ENCODE results near the gene ABHD12. TPM values are rescaled to one million over a fixed set of nuclear protein-coding genes. Genes with fewer than 3 reads are reported as not detected.

ABHD12 gene
- total RNA-seq, 2 donors from 2014 or later: 70.1 to 84.7 TPM

DNA sequence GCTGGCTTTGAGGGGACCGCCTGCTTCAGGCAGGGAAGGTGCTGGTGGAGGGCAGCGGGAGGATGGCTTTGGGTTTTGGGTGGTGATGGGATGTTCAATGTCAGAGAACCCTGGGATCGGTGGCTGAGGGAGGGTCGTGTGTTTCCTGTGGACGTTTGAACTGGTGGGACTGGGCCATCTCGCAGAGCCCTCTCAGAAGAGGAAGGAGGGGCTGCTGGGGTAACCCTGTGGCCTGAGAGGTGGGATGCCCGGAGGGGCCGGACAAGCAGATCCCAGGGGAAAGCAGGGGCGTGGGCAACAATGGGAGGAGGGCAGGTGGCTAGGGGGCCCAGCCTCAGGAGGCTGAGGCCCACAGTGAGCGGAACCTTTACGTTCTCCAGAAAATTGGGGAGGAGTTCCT is 107.8 kb downstream of the ABHD12 start:
- peaks cover 12 to 38% of the 10 kb centered on the region in 2 donors for H3K36me3 ChIP-seq
- H3K9me3 ChIP-seq: no peaks in the 10 kb centered on the region
- H3K4me3 ChIP-seq: no peak overlapping the region
- H3K27ac ChIP-seq: peak overlapping the region in 1 of 2 donors; percentile 15
- H3K4me1 ChIP-seq (replicated peaks): peaks cover 17% of the 10 kb centered on the region
- DNase-seq (ENCODE audit: low spot score): no peak
- no peaks in the 10 kb centered on the region for H3K27me3 ChIP-seq (replicated peaks; ENCODE audit: insufficient read depth)
- 84% methylated on average over 11 of the region's 11 CpGs for WGBS
- TF ChIP-seq POLR2AphosphoS5 (IDR thresholded peaks at IDR 0.05): no peak
- TF ChIP-seq, protein P1, sequence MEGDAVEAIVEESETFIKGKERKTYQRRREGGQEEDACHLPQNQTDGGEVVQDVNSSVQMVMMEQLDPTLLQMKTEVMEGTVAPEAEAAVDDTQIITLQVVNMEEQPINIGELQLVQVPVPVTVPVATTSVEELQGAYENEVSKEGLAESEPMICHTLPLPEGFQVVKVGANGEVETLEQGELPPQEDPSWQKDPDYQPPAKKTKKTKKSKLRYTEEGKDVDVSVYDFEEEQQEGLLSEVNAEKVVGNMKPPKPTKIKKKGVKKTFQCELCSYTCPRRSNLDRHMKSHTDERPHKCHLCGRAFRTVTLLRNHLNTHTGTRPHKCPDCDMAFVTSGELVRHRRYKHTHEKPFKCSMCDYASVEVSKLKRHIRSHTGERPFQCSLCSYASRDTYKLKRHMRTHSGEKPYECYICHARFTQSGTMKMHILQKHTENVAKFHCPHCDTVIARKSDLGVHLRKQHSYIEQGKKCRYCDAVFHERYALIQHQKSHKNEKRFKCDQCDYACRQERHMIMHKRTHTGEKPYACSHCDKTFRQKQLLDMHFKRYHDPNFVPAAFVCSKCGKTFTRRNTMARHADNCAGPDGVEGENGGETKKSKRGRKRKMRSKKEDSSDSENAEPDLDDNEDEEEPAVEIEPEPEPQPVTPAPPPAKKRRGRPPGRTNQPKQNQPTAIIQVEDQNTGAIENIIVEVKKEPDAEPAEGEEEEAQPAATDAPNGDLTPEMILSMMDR (IDR thresholded peaks at IDR 0.05): no peak
- no peak for TF ChIP-seq POLR2A (IDR thresholded peaks at IDR 0.05)
- intact Hi-C loops (cut with DNase I): no loop called here

DNA sequence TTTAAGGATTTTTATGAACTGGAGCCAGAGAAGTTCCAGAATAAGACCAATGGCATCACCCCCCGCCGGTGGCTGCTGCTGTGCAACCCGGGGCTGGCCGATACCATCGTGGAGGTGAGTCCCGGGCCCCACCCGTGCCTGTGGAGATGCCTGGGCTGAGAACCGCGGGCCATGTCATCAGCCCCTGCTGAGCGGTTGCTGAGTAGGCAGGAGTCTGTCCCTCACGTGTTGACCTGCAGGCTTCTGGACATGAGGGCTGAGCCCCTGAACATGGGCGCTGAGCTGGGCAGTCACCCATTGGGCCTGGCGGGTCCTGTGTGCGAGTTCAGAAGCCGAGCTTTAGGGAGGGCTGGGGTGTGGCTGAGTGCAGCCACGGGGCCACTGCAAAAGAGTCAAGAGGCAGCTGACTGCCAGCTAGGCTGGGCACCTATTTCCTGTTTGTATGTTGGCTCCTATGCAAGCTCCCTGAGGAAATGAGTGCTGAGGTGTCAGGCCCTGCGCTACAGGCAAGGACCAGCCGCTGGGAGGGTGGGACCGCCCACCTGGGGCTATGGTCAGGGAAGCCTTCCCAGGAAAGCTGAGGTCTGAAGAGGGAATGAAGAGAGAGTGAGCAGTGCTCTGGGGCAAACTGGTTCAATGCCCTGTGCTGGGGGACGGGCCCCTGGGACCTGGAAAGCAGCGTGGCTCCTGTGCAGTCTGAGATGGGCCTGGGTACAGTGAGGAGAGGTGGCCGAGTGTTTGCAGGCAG is 108.4 kb downstream of the ABHD12 start:
- Histone ChIP-seq H3K9me3 (no peaks in the 10 kb centered on the region), H3K4me1 (replicated peaks) (peaks cover 17% of the 10 kb centered on the region), H3K27ac (peak overlapping the region in 1 of 2 donors; percentile 15), H3K27me3 (replicated peaks; ENCODE audit: insufficient read depth) (no peaks in the 10 kb centered on the region), H3K4me3 (no peak overlapping the region), H3K36me3 (peaks cover 12 to 38% of the 10 kb centered on the region in 2 donors)
- intact Hi-C loops (cut with DNase I): no loop called here
- TF ChIP-seq, protein P1 (IDR thresholded peaks at IDR 0.05): no peak
- TF ChIP-seq POLR2A (IDR thresholded peaks at IDR 0.05): no peak
- no peak for TF ChIP-seq POLR2AphosphoS5 (IDR thresholded peaks at IDR 0.05)
- 83% methylated on average over 21 of the region's 22 CpGs for WGBS
- no peak for DNase-seq (ENCODE audit: low spot score)

DNA sequence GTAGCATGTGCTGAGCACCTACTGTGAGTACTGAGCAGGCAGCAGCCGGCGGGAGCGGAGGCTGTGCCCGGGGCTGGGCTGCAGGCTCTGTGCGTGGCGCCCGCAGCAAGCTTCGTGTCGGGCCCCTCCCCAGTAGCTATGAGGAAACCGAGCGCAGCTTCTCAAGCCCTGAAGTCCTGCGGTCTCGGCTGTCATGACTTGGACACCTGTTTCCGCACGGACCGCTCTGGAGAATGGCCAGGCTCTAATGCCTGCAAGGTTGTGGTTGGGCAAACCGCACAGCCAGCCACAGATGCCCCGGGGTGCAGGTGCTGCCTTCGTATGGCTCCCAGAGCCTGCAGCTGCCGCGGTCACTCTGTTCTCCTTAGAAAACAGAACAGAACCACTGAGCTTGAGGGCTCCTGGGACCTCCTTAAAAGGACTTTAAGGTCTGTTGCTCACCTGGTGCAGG is 109.1 kb downstream of the ABHD12 start:
- no peaks in the 10 kb centered on the region for H3K27me3 ChIP-seq (replicated peaks; ENCODE audit: insufficient read depth)
- H3K4me1 ChIP-seq (replicated peaks): peaks cover 17% of the 10 kb centered on the region
- 76% methylated on average over 21 of the region's 21 CpGs for WGBS
- no peak overlapping the region for H3K27ac ChIP-seq
- no peak for TF ChIP-seq POLR2A (IDR thresholded peaks at IDR 0.05)
- TF ChIP-seq POLR2AphosphoS5 (IDR thresholded peaks at IDR 0.05): no peak
- TF ChIP-seq, protein P1 (IDR thresholded peaks at IDR 0.05): no peak
- peaks cover 12 to 33% of the 10 kb centered on the region in 2 donors for H3K36me3 ChIP-seq
- H3K4me3 ChIP-seq: no peak overlapping the region
- no peak for DNase-seq (ENCODE audit: low spot score)
- H3K9me3 ChIP-seq: no peaks in the 10 kb centered on the region
- intact Hi-C loops (cut with DNase I): no loop called here

DNA sequence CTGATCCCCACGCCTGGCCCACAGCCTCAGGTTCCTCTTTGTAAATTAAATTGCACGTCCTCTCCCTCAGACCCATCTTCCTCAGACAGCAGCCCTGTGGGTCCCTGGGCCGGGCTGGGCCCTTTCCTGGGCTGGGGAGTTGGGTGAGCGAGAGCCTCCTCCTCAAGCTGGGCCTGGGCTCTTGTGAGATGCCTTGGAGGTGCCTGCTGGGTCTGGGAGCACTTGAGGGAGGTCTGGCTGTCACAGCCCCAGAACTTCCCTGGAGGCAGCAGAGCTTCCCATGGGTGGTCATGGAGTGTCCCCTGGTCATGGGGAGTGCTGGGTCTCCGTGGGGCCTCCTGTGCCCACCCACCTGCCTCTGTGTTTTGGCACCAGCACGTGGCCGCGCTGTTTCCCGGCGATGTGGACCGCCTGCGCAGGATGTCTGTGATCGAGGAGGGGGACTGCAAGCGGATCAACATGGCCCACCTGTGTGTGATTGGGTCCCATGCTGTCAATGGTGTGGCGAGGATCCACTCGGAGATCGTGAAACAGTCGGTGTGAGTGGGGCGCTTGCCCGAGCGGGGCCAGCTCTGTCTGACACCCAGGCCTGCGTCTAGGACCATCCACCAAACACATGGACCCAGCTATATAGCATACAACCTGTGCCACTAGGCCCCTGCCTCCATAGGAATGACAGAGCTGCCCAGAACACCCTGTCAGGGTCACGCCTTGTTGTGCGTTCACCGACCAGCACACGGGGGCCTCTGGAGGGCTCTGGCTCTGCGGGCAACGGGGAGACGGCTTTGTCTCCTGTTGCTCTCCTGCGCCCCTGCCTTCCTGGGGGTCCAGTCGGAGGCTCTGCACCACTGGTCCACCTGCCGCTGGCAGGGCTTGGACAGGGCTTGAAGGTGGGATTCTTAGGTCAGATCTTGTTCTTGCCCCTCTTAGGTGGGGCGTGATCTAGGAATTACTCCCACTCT is 109.8 kb downstream of the ABHD12 start:
- TF ChIP-seq POLR2AphosphoS5 (IDR thresholded peaks at IDR 0.05) (no peak), POLR2A (IDR thresholded peaks at IDR 0.05) (no peak)
- TF ChIP-seq, protein P1 (IDR thresholded peaks at IDR 0.05): no peak
- Histone ChIP-seq H3K4me3 (no peak overlapping the region), H3K27ac (peak overlapping the region; percentile 73 to 80), H3K36me3 (peaks cover 12 to 26% of the 10 kb centered on the region in 2 donors), H3K4me1 (replicated peaks) (peaks cover 17% of the 10 kb centered on the region), H3K27me3 (replicated peaks; ENCODE audit: insufficient read depth) (no peaks in the 10 kb centered on the region), H3K9me3 (no peaks in the 10 kb centered on the region)
- intact Hi-C loops (cut with DNase I): no loop called here
- WGBS: 86% methylated on average over 33 of the region's 33 CpGs
- no peak for DNase-seq (ENCODE audit: low spot score)
